NCI-H774 (cell line): ENCODE data around the gene RNLS.

Experiments
- DNase-seq: peaks from one replicate; lab custom pipeline; 2025; lab: John Stamatoyannopoulos, UW

RNLS gene

GRCh38 chr10:88428442-88428841, 154.7 kb downstream of the RNLS start:
- DNase-seq = no peak

DNA sequence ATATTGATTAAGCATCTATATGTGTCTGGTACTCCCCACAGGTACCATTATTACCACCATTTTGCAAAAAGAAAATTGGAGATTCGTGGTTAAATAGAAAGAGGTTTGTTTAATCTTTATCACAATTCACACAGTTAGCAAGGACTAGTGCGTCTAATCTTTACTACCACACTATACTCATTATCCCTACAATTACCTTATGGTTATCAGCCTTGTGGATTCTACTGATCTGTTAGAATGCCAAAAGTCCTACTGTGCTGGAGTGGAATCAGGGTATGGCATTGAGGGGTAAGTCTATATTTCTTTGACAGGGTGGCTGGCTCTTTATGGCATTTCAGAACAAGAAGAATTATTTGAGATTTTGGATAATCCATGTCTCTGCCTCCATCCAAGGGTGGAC, 156.1 kb downstream of the RNLS start:
- no peak for DNase-seq

GRCh38 chr10:88424881-88425280, 158.2 kb downstream of the RNLS start:
- DNase-seq = no peak

GRCh38 chr10:88423732-88424131, 159.4 kb downstream of the RNLS start:
- no peak for DNase-seq

DNA sequence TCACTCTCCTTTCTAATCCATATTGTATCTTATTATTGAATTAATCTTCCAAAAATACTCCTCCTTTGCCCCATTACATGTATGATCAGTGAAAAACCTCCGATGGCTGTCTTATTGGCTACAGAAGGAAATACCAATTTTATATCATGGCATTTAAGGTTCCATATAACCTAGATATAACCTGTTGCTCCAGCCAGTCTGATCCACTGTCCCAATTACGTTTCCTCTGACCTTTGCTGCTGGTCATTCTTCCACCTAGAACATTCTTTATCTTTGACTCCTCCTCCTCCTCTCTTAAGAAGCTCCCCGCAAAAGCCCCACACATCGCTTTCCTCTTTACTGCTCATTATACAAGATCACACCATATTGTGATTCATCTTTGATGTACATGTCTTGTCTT, 161.5 kb downstream of the RNLS start:
- no peak for DNase-seq

DNA sequence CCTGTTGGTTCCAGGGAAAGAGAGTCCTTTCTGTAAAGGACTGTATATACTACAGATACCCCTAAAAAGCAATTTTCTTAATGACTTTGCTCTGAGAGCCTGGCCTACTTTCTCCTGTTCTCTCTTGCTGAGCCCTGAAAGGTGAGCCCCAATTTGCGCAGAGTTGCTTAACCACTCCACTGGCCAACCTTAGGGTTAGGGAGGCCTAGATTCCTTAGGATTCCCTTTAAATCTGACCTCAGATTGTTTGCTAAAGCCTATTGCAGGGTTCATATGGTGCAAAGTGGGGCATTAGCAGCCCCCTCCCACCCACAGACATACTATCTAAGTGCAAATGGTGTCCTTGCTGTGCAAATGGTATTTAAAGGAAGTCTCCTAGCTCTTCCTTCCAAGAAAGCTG, 164.2 kb downstream of the RNLS start:
- no peak for DNase-seq

- no peak for DNase-seq
These were observed 165.6 kb downstream of the RNLS start for GRCh38 chr10:88417387-88418030.

GRCh38 chr10:88416801-88417200, 166.3 kb downstream of the RNLS start:
- DNase-seq = no peak

- no peak for DNase-seq
These were observed 167.5 kb downstream of the RNLS start for GRCh38 chr10:88415533-88416130.

DNA sequence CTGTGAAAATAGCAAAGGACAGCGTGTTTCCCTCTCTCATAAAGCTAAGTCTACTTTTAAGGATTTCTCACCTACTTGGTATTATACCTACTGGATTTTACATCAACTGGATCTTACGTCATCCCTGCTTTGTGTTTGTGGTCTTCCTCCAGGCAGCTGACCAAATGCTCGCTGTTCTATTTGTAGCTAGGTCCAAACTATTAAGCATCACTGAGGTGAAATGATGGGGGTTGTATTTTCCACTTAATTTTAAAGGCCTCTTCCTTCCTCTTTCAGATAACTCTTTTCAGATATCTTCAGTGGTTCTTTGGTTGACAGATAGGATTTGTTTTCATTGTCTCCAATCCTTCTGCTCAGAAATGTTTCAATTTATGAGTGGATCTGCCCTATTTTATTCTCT, 169.7 kb downstream of the RNLS start:
- DNase-seq = no peak

DNA sequence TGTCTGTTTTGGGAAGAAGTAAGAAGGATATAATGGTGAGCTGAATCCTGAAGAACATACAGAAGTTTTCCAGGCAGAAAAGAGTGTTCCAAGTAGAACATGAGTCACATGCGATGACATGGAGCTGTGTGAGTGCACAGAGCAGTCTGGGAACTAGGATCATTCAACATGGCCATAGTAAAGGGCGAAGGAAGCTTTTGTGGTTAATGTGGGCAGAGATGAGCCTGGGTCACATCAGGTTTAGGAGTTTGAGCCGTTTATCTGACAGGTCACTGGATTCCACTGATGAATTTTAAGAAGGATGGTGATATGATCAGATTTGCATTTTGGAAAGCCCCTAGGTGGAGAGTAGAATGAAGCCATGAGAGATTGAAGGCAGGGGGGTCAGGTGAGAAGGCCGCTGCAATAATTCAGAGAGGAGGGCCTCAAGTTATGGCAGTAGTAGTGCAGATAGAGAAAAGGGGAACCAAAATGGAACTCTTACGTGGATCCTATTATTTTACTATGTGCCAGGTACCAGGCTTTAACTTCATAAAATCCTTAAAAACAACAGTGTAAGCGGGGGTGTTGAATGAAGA, 171.3 kb downstream of the RNLS start:
- no peak for DNase-seq

DNA sequence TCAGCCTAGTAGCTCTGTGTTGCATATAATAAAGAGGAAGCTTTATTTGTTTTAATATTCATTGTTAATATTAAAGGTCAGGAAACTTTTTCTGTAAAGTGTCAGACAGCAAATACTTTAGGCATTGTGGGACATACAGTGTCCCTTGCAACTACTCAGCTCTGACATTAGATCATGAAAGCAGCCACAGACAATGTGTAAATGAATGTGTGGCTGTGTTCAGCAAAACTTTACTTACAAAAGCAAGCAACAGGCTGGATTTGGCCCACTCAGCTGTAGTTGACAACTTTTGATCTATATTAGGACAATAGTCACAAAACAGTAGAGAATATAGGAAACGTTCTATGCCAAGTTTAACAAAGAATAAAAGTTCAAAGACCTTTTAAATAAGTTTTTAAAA, 173.3 kb downstream of the RNLS start:
- no peak for DNase-seq

DNA sequence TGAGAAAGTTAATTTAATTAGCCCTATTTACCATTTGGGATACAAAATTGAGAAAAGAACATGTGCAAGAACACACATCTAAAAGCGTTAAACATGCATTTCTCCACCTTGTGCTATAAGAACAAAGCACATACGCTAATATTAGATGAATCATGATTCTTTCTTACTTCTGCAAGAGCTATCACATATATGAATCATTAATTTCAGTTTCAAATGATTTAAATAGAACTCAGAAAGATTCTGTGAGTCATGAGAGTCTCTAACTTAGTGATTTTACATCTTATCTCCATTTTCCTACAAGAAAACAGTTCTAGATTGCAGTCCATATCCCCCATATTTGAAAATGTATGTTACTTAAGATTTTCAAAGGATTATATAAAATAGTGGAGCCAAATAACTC, 173.9 kb downstream of the RNLS start:
- DNase-seq = no peak

- no peak for DNase-seq
These were observed 175.0 kb downstream of the RNLS start for GRCh38 chr10:88408096-88408495.

DNA sequence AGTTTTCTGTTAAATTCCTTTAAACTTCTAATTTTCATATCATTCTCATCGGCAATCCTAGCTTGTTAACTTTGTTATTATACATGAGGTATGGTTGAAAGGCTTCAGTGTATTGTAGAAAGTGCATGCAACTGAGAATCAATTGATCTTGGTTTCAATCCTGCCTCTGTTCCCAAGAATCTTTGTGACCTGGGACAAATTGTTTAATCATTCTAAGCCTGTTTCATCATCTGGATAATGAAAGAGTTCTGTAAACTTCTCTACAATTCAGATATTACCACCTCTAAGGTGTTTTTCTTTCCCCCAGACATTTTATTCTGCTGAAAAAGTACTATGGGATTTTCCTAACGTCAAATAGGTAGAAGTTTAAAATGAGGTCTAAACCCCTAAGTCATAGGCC, 179.0 kb downstream of the RNLS start:
- DNase-seq = no peak

GRCh38 chr10:88401671-88402347, 181.3 kb downstream of the RNLS start:
- no peak for DNase-seq

GRCh38 chr10:88399240-88399639, 183.9 kb downstream of the RNLS start:
- no peak for DNase-seq

GRCh38 chr10:88395677-88396076, 187.4 kb downstream of the RNLS start:
- DNase-seq = no peak

DNA sequence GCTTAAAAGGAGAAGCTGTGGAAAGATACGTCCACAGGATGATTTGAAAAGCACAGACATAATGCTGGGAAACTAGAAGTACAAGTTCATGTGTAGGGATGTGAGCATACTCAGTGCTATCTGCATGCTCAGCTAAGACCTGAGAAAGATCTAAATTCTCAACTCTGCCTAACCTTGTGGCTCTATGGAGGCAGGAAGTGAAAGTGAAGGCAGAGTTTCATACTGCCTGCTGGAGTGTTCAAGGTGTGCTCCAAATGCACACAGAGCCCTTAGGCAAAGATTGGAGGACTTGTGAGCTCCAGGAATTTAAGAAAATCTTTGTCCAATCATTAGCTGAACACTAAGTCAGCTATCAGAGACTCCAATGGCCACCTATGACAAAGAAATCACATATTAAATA, 190.9 kb downstream of the RNLS start:
- DNase-seq = no peak

GRCh38 chr10:88390041-88390440, 193.1 kb downstream of the RNLS start:
- DNase-seq = no peak

- DNase-seq = no peak
These were observed 193.7 kb downstream of the RNLS start for GRCh38 chr10:88389456-88389855.

DNA sequence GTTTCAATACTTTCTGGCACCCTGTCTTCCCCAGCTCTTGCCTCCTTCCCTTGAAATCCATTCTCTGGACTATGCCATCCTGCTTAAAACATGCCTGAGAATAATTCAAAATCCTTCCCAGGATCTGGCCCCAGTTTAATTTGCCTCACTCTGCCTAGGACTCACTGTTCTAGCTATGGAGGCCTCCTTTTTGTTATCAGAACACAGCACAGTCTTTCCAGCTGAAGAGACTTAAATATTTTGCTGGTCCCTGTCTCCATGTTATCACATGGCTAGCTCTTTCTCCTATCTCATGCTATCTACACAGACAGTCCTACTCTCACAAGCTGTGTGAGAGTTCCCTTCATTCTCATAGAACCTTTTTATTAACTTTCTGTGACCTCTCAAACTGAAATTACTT, 194.8 kb downstream of the RNLS start:
- DNase-seq = no peak
